K562 (cell line): ENCODE data around the gene N4BP2L1. TPM values are rescaled to one million over a fixed set of nuclear protein-coding genes. Genes with fewer than 3 reads are reported as not detected.

Experiments used
- ARID1B ChIP-seq: fragments of 450-650 bp; IDR thresholded peaks from 2 replicates; pipeline ENCODE4 v1.6.1; 2016; ENCODE audit warnings: antibody characterized with exemption, mild to moderate bottlenecking, inconsistent platforms
- CBX8 ChIP-seq: fragments of 200-600 bp; sonication (generic); IDR thresholded peaks from 2 replicates; pipeline ENCODE4 v1.6.1; 2012; ENCODE audit warnings: borderline replicate concordance, mixed run types, low read depth, mild to moderate bottlenecking, moderate library complexity, mixed read lengths, low read length, control low read depth, inconsistent platforms; ENCODE audit not compliant: poor library complexity, severe bottlenecking; ENCODE audit errors: extremely low read depth
- ETS1 ChIP-seq: conservative IDR thresholded peaks from 2 replicates; pipeline ENCODE4 v1.6.1; 2011; ENCODE audit warnings: low read depth, mild to moderate bottlenecking, low read length; ENCODE audit not compliant: control insufficient read depth
- FOXP1 ChIP-seq: sonication (generic); formaldehyde crosslinking; IDR thresholded peaks from 2 replicates; pipeline ENCODE4 v1.8.0; 2022; ENCODE audit warnings: mild to moderate bottlenecking, missing genetic modification reagents
- GMEB1 ChIP-seq: fragments of 250-450 bp; sonication (Bioruptor Pico); IDR thresholded peaks from 2 replicates; pipeline ENCODE4 v1.4.0; 2020; ENCODE audit warnings: mild to moderate bottlenecking
- HOMEZ ChIP-seq: fragments of 250-450 bp; sonication (Bioruptor Pico); IDR thresholded peaks from 2 replicates; pipeline ENCODE4 v1.4.0; 2020; ENCODE audit warnings: mild to moderate bottlenecking, moderate library complexity
- JUNB ChIP-seq: fragments of 450-650 bp; formaldehyde crosslinking; conservative IDR thresholded peaks from 2 replicates; pipeline ENCODE4 v1.4.0; 2020; ENCODE audit warnings: mild to moderate bottlenecking
- KDM5B ChIP-seq: fragments of 200-600 bp; sonication (generic); IDR thresholded peaks from 2 replicates; pipeline ENCODE4 v1.6.1; 2012; ENCODE audit warnings: low read depth, mild to moderate bottlenecking, moderate library complexity, low read length, control low read depth, inconsistent platforms; ENCODE audit not compliant: insufficient replicate concordance
- KHSRP ChIP-seq: fragments of 450-650 bp; IDR thresholded peaks from 2 replicates; pipeline ENCODE4 v1.6.1; 2017
- NCOA2 ChIP-seq, 2 experiments: fragments of 450-650 bp; IDR thresholded peaks; 2 replicates each; pipeline ENCODE4 v1.6.1; 2018; ENCODE audit warnings: mild to moderate bottlenecking in 2 of 2, moderate library complexity in 1 of 2; ENCODE audit not compliant: partially characterized antibody in 2 of 2
- NCOA4 ChIP-seq: fragments of 450-650 bp; IDR thresholded peaks from 2 replicates; pipeline ENCODE4 v1.6.1; 2018; ENCODE audit warnings: mild to moderate bottlenecking; ENCODE audit not compliant: partially characterized antibody
- PHF8 ChIP-seq: fragments of 200-600 bp; sonication (generic); IDR thresholded peaks from 2 replicates; pipeline ENCODE4 v1.6.1; 2012; ENCODE audit warnings: mixed run types, mild to moderate bottlenecking, inconsistent platforms, low read length, moderate library complexity, borderline replicate concordance
- POU5F1 ChIP-seq: fragments of 150-350 bp; IDR thresholded peaks from 2 replicates; pipeline ENCODE4 v1.6.1; 2014; ENCODE audit warnings: borderline replicate concordance, low read length, low read depth, mild to moderate bottlenecking; ENCODE audit not compliant: partially characterized antibody
- SMAD1 ChIP-seq: fragments of 150-350 bp; IDR thresholded peaks from 2 replicates; pipeline ENCODE4 v1.6.1; 2014; ENCODE audit warnings: low read length, low read depth; ENCODE audit not compliant: partially characterized antibody
- SMAD4 ChIP-seq: fragments of 250-450 bp; sonication (Bioruptor Pico); conservative IDR thresholded peaks from 2 replicates; pipeline ENCODE4 v1.8.0; 2021; ENCODE audit warnings: inconsistent platforms, mild to moderate bottlenecking, moderate library complexity
- STAT5A ChIP-seq: IDR thresholded peaks from 2 replicates; pipeline ENCODE4 v1.6.1; 2012; ENCODE audit warnings: low read length, inconsistent platforms, borderline replicate concordance
- TRIM28 ChIP-seq: fragments of 450-650 bp; IDR thresholded peaks from 2 replicates; pipeline ENCODE4 v1.6.1; 2017
- ZNF23 ChIP-seq: fragments of 250-450 bp; sonication (Bioruptor Pico); IDR thresholded peaks from 2 replicates; pipeline ENCODE4 v1.4.0; 2020; ENCODE audit warnings: mild to moderate bottlenecking
- ZNF324 ChIP-seq: fragments of 250-450 bp; sonication (Bioruptor Pico); IDR thresholded peaks from 2 replicates; pipeline ENCODE4 v1.4.0; 2020; ENCODE audit warnings: mild to moderate bottlenecking
- ZNF444 ChIP-seq: fragments of 250-450 bp; sonication (Bioruptor Pico); IDR thresholded peaks from 2 replicates; pipeline ENCODE4 v1.4.0; 2020; ENCODE audit warnings: mild to moderate bottlenecking, moderate library complexity
- ZNF696 ChIP-seq: fragments of 250-450 bp; sonication (Bioruptor Pico); conservative IDR thresholded peaks from 2 replicates; pipeline ENCODE4 v1.4.0; 2020; ENCODE audit warnings: mild to moderate bottlenecking, moderate library complexity
- ZNF75A ChIP-seq: fragments of 450-650 bp; formaldehyde crosslinking; IDR thresholded peaks from 2 replicates; pipeline ENCODE4 v1.4.0; 2020; ENCODE audit warnings: mild to moderate bottlenecking
- ZSCAN32 ChIP-seq: fragments of 450-650 bp; formaldehyde crosslinking; IDR thresholded peaks from 2 replicates; pipeline ENCODE4 v1.4.0; 2020; ENCODE audit warnings: mild to moderate bottlenecking, moderate library complexity
- polyA plus RNA-seq, 8 experiments: library from polyadenylated mRNA; depleted of rRNA in 4 of 8; stranded (reverse) in 5 of 8; unstranded in 3 of 8; fragments of >200 nt; fragmentation: Nextera tagmentation in 2 of 8; fragmentation: Illumina TruSeq in 1 of 8; extraction: Ambion mirVana in 2 of 8; extraction: Trizol in 1 of 8; gene quantifications; 2 replicates each; pipeline versions ENCODE4 v1.2.1 to v1.2.3, GENCODE V29; 2011 to 2014; ENCODE audit warnings: inconsistent platforms in 1 of 8, missing spikeins in 1 of 8
- total RNA-seq, 7 experiments: library from RNA; depleted of rRNA in 6 of 7; stranded (reverse); fragments of >200 nt in 6 of 7; fragmentation: Illumina TruSeq in 2 of 7; extraction: Trizol in 2 of 7; gene quantifications; 2 replicates each; pipeline versions ENCODE4 v1.2.1 to v1.2.3, GENCODE V29; 2011 to 2021; ENCODE audit warnings: low replicate concordance in 1 of 7
- TF ChIP-seq, protein P1 (sequence below): fragments of 450-650 bp; IDR thresholded peaks from 2 replicates; pipeline ENCODE4 v1.6.1; 2016

The N4BP2L1 gene
- total and polyA plus RNA-seq, 9 of the 15 experiments (the other 6 are each of a cell fraction or from before 2014, with no cell fraction given): 0.06 to 0.33 (median 0.15) TPM; not detected in 1

DNA sequence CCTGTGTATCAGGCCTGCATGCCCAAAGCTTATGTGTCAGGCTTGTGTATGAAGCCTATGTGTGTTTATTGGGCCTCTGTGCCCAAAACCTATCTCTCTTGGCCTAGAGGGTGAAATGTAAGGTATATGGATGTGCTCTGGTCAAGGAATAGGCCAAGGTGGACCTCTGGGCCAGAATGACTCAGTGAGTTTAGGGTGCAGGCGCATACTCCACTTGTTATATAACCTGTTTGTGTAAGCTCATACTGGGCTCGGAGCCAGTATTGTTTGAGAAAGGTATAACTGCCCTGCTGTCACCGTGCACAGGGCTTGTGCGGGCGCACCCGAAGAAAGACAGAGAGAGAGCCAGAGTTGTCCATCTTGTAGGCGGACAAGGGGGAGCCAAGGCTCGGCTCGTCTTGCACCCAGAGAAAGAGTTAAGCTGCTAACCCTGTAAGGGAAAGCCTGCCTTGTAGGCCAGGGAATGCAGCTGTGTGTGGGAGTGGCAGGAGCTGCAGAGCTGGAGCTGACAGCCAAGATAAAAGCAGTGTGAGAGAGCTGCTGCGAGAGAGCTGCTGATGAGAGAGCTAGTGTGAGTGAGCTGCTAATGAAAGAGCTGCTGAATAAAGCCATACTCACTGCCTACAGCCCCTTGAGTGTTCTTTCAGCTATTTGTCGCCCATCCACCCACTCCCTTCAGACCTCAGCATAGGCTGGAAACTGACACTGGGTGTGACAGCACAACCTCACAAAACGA is 43.4 kb upstream of the N4BP2L1 start (continued):
- TF ChIP-seq PHF8 (no peak), ZNF696 (CRISPR knock-in tag) (no peak), ARID1B (peak; percentile 82), SMAD4 (no peak), ZNF75A (CRISPR knock-in tag) (no peak), NCOA2 (IDR thresholded peaks at IDR 0.05; ENCODE audit: partially characterized antibody in 2 of 2) (no peak), FOXP1 (no peak), ZNF444 (CRISPR knock-in tag) (no peak), SMAD1 (no peak), ZNF324 (no peak), STAT5A (peak; percentile 25; the same call in 1 of the 2 replicates), POU5F1 (no peak), NCOA4 (no peak), TRIM28 (no peak), GMEB1 (CRISPR knock-in tag) (no peak), ZNF23 (CRISPR knock-in tag) (no peak), HOMEZ (CRISPR knock-in tag) (no peak), KDM5B (no peak), ZSCAN32 (CRISPR knock-in tag) (no peak), CBX8 (no peak), JUNB (CRISPR knock-in tag) (no peak), ETS1 (no peak), KHSRP (no peak)
- TF ChIP-seq, protein P1, sequence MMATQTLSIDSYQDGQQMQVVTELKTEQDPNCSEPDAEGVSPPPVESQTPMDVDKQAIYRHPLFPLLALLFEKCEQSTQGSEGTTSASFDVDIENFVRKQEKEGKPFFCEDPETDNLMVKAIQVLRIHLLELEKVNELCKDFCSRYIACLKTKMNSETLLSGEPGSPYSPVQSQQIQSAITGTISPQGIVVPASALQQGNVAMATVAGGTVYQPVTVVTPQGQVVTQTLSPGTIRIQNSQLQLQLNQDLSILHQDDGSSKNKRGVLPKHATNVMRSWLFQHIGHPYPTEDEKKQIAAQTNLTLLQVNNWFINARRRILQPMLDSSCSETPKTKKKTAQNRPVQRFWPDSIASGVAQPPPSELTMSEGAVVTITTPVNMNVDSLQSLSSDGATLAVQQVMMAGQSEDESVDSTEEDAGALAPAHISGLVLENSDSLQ: peak; percentile 73
